Upper lobe of left lung (tissue), 6 donors: ENCODE data around the gene MID1. TPM values are rescaled to one million over a fixed set of nuclear protein-coding genes. Genes with fewer than 3 reads are reported as not detected.

Source experiments
- ATAC-seq, 2 donors: fragments of 200-7000 bp; cut with Tn5 transposase; one replicate each; pipeline ENCODE4 v1.9.1; 2022; ENCODE audit warnings: mild to moderate bottlenecking in 2 of 2, moderate library complexity in 2 of 2; ENCODE audit not compliant: low FRiP score in 2 of 2
- DNase-seq, 2 donors: peaks; one replicate each; pipeline ENCODE4 v3.0.0-alpha.2; 2019 to 2020
- H3K27ac ChIP-seq, 4 donors: fragments of 200-600 bp; sonication (generic); one replicate each; pipeline ENCODE4 v1.5.1; 2016 to 2019
- H3K27me3 ChIP-seq, 4 donors: fragments of 200-600 bp; sonication (generic); one replicate each; pipeline ENCODE4 v1.5.1; 2017 to 2019
- H3K36me3 ChIP-seq, 4 donors: fragments of 200-600 bp; sonication (generic); one replicate each; pipeline ENCODE4 v1.5.1; 2016 to 2019
- H3K4me1 ChIP-seq, 4 donors: fragments of 200-600 bp; sonication (generic); one replicate each; pipeline ENCODE4 v1.5.1; 2018 to 2019
- H3K4me3 ChIP-seq, 4 donors: fragments of 200-600 bp; sonication (generic); one replicate each; pipeline ENCODE4 v1.5.1; 2017 to 2019; ENCODE audit warnings: mild to moderate bottlenecking in 2 of 4, moderate library complexity in 1 of 4
- H3K9me3 ChIP-seq, 4 donors: fragments of 200-600 bp; sonication (generic); one replicate each; pipeline ENCODE4 v1.5.1; 2018 to 2019
- EP300 ChIP-seq, 4 donors: sonication (generic); formaldehyde crosslinking; IDR thresholded peaks; one replicate each; pipeline ENCODE4 v1.5.1; 2017; ENCODE audit warnings: antibody characterized with exemption in 4 of 4, control low read depth in 2 of 4
- POLR2A ChIP-seq, 4 donors: fragments of 450-650 bp; IDR thresholded peaks; one replicate each; pipeline ENCODE4 v1.5.1; 2016 to 2017; ENCODE audit warnings: antibody characterized with exemption in 4 of 4, mild to moderate bottlenecking in 2 of 4
- POLR2AphosphoS5 ChIP-seq, 2 donors: sonication (generic); formaldehyde crosslinking; IDR thresholded peaks; one replicate each; pipeline ENCODE4 v1.5.1; 2017; ENCODE audit warnings: antibody characterized with exemption in 2 of 2
- WGBS, 2 donors: methylation state at CpG; one replicate each; pipeline ENCODE4 v1.1.5; 2017 to 2018; 5-methylcytosine and 5-hydroxymethylcytosine counted together
- total RNA-seq, 6 donors: library from RNA; depleted of rRNA in 4 of 6; stranded (reverse); fragments of >200 nt in 4 of 6; gene quantifications; one replicate each; pipeline versions ENCODE4 v1.1.0 to v1.2.1, GENCODE V29; 2016 to 2021
- TF ChIP-seq, protein P1 (sequence below), 6 experiments: fragments of 450-650 bp in 4 of 6; fragments of 200-600 bp in 2 of 6; sonication (generic) in 2 of 6; IDR thresholded peaks; one replicate each; pipeline ENCODE4 v1.5.1; 2016 to 2019; ENCODE audit warnings: antibody characterized with exemption in 6 of 6
- donor health status: DM: no; HTN: no; CAD: no; lungs with moderate emphysema.
- donor health status: DM: no; HTN: yes; CAD: no; lungs with severe emphysema.

The MID1 gene
- 10 to 100 TPM; 17.2 to 36.7 (median 25.6) TPM for total RNA-seq

DNA sequence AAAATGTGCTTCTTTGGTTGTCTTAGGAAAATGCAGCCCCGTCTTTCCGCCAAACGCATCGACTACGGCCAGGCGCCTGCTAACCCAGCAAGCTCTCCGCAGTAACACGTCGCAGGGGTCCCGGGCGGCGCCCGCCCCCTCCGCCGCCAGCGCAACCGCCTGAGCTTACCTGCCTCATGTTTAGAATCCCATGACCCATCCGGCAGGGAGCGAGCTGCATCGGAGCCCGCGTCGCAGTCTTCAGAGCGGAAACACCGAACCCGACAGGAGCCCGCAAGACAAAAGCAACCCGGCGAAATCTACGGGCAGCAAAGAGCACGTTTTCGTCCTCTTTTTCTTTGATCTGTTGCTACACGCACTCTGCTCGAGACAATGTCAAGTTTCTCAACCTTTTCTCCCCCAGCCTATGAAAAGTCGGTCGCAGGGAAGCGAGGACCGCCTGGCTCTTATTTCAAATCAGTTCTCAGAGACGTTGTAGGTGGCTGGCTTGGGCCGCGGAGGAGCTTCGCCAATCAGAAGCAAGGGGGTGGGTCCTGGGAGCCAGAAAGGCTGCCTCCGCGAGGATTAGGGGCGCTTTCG lies at the start of gene MID1:
Gene MID1 (minus strand): TSS at position 465 of the 579 bp plus-strand sequence. CDS start 53,038 bp downstream, outside the sequence.
- DNase-seq (peak; percentile 76 to 84), ATAC-seq (peak; percentile 77 to 94)
- Histone ChIP-seq H3K27me3 (peaks cover 0 to 7% (median 0%) of the 10 kb centered on the region in 4 donors), H3K36me3 (no peaks in the 10 kb centered on the region), H3K9me3 (no peaks in the 10 kb centered on the region), H3K4me3 (peak within 1 kb of the TSS; percentile 44 to 60 (median 52)), H3K27ac (peak within 1 kb of the TSS; percentile 68 to 81 (median 78)), H3K4me1 (no peaks in the 10 kb centered on the region)
- TF ChIP-seq POLR2AphosphoS5 (IDR thresholded peaks at IDR 0.05) (peak in 1 of 2 donors; percentile 38), EP300 (IDR thresholded peaks at IDR 0.05) (no peak), POLR2A (IDR thresholded peaks at IDR 0.05) (peak in 3 of 4 donors; percentile 14 to 54 (median 17))
- TF ChIP-seq, protein P1, sequence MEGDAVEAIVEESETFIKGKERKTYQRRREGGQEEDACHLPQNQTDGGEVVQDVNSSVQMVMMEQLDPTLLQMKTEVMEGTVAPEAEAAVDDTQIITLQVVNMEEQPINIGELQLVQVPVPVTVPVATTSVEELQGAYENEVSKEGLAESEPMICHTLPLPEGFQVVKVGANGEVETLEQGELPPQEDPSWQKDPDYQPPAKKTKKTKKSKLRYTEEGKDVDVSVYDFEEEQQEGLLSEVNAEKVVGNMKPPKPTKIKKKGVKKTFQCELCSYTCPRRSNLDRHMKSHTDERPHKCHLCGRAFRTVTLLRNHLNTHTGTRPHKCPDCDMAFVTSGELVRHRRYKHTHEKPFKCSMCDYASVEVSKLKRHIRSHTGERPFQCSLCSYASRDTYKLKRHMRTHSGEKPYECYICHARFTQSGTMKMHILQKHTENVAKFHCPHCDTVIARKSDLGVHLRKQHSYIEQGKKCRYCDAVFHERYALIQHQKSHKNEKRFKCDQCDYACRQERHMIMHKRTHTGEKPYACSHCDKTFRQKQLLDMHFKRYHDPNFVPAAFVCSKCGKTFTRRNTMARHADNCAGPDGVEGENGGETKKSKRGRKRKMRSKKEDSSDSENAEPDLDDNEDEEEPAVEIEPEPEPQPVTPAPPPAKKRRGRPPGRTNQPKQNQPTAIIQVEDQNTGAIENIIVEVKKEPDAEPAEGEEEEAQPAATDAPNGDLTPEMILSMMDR (IDR thresholded peaks at IDR 0.05): no peak
- 0 to 24% methylated on average over 10 to 46 of the region's 46 CpGs for WGBS, 2 donors

DNA sequence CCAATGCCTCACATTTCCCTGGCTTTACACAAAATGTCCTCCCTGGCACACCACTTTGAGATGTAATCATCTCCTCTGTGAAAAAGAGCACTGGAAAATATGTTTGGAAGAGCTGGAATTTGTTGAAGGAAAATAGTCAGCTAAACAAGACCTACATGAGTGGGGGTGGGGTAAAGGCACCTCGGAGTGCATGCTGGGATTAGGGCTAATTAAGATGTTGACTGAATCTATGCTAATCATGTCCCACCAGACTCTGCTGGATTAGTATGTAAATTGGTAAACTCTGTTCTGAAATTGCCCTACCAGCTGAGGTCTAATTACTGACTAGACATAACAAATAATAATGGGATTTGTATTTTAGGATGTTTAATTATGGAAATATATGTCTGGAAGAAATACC lies 46.8 kb upstream of the MID1 start:
- Histone ChIP-seq H3K4me1 (no peaks in the 10 kb centered on the region), H3K4me3 (no peak overlapping the region), H3K36me3 (no peaks in the 10 kb centered on the region), H3K27me3 (no peaks in the 10 kb centered on the region), H3K9me3 (no peaks in the 10 kb centered on the region), H3K27ac (no peak overlapping the region)
- no peak for ATAC-seq
- TF ChIP-seq POLR2A (IDR thresholded peaks at IDR 0.05) (no peak), EP300 (IDR thresholded peaks at IDR 0.05) (no peak), POLR2AphosphoS5 (IDR thresholded peaks at IDR 0.05) (no peak)
- TF ChIP-seq, protein P1 (IDR thresholded peaks at IDR 0.05): no peak
- DNase-seq: no peak
- 64 to 79% methylated on average over 1 of the region's 1 CpG for WGBS, 2 donors

DNA sequence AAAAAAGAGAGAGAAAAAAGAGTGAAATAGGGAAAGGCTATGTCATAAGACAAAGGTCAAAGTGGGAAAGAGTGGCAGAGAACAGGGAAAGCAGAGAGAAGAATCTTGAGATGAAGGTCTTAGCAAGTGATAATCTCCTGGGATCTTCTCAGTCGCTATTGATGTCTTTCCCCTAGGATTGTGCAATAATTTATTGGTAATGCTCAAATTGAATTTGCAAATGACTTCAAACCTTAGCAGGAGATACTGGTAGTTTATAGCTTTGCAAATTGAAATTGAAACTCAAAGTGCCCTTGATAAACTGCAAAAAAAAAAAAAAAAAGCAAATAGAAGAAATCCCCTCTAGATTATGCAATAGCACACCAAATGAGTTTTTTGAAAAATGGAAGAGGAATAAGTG lies 45.7 kb upstream of the MID1 start:
- no peaks in the 10 kb centered on the region for H3K27me3 ChIP-seq
- no peak overlapping the region for H3K4me3 ChIP-seq
- H3K4me1 ChIP-seq: no peaks in the 10 kb centered on the region
- TF ChIP-seq EP300 (IDR thresholded peaks at IDR 0.05): no peak
- TF ChIP-seq POLR2AphosphoS5 (IDR thresholded peaks at IDR 0.05): no peak
- TF ChIP-seq, protein P1 (IDR thresholded peaks at IDR 0.05): no peak
- TF ChIP-seq POLR2A (IDR thresholded peaks at IDR 0.05): no peak
- no peaks in the 10 kb centered on the region for H3K9me3 ChIP-seq
- DNase-seq (no peak), ATAC-seq (no peak)
- H3K36me3 ChIP-seq: no peaks in the 10 kb centered on the region
- H3K27ac ChIP-seq: no peak overlapping the region
- 56 to 80% methylated on average over 1 of the region's 1 CpG for WGBS, 2 donors

DNA sequence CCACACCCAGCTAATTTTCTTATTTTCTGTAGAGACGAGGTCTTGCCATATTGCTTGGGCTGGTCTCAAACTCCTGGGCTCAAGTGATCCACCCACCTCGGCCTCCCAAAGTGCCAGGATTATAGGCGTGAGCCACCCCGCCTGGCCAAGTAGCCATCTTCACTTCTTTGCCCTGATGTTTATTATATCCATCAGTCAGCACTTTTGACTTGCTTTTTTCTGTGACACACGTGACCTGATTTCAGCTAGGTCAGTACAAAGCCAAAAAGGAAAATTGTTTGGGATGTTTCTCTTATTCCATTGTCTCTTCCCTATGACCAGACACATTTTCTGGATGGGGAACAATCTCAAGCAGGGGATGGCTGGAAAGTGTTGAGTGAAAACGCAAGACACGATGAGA lies 45.3 kb upstream of the MID1 start:
- H3K36me3 ChIP-seq: no peaks in the 10 kb centered on the region
- TF ChIP-seq, protein P1 (IDR thresholded peaks at IDR 0.05): no peak
- no peak overlapping the region for H3K4me3 ChIP-seq
- H3K9me3 ChIP-seq: no peaks in the 10 kb centered on the region
- 82 to 90% methylated on average over 3 to 7 of the region's 7 CpGs for WGBS, 2 donors
- H3K4me1 ChIP-seq: no peaks in the 10 kb centered on the region
- H3K27me3 ChIP-seq: no peaks in the 10 kb centered on the region
- no peak overlapping the region for H3K27ac ChIP-seq
- no peak for ATAC-seq
- DNase-seq: no peak

DNA sequence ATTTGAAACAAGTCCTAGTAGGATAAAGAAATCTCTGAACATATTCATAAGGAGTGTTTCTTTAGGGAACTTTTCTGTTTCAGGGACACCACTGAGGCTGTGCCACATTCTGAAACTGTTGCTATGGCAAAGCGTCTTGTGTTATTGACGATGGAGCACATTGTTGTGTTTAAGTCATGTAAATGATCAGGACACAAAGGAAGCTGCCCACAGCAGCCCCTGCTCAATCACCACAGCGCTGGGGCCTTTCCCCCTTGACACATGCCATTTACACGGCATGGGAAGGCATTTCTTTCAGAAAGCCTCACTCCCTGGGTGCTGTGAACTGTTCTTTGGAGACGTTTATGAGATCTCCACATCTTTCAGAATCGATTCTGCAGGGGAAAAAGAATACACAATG lies 39.8 kb upstream of the MID1 start:
- TF ChIP-seq POLR2A (IDR thresholded peaks at IDR 0.05) (no peak), POLR2AphosphoS5 (IDR thresholded peaks at IDR 0.05) (no peak), EP300 (IDR thresholded peaks at IDR 0.05) (no peak)
- TF ChIP-seq, protein P1 (IDR thresholded peaks at IDR 0.05): no peak
- H3K9me3 ChIP-seq: peaks cover 0 to 4% (median 0%) of the 10 kb centered on the region in 4 donors
- H3K27ac ChIP-seq: no peak overlapping the region
- no peaks in the 10 kb centered on the region for H3K27me3 ChIP-seq
- no peaks in the 10 kb centered on the region for H3K4me1 ChIP-seq
- H3K36me3 ChIP-seq: no peaks in the 10 kb centered on the region
- WGBS, 2 donors: 43 to 54% methylated on average over 6 of the region's 6 CpGs
- DNase-seq (no peak), ATAC-seq (no peak)
- no peak overlapping the region for H3K4me3 ChIP-seq
